ENCODE measurements around the gene ZNF668. TPM values are rescaled to one million over a fixed set of nuclear protein-coding genes. Genes with fewer than 3 reads are reported as not detected.

Gene ZNF668
- total and polyA plus RNA-seq, 2 of the 13 experiments (the other 11 are each of a cell fraction or from before 2014, with no cell fraction given): 3.8 to 9.8 TPM

GRCh38 chr16:31033709-31034492 lies 40.1 kb downstream of the ZNF668 start (continued):
- TF ChIP-seq, protein P1, sequence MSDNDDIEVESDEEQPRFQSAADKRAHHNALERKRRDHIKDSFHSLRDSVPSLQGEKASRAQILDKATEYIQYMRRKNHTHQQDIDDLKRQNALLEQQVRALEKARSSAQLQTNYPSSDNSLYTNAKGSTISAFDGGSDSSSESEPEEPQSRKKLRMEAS (IDR thresholded peaks at IDR 0.05): peak; percentile 66
- TF ChIP-seq ZNF354B (CRISPR knock-in tag; IDR thresholded peaks at IDR 0.05): no peak
- TF ChIP-seq ZNF281 (CRISPR knock-in tag; IDR thresholded peaks at IDR 0.05; ENCODE audit: borderline replicate concordance): no peak
- peak; percentile 82 for TF ChIP-seq ZNF572 (CRISPR knock-in tag; IDR thresholded peaks at IDR 0.05)
- TF ChIP-seq ZNF101 (CRISPR knock-in tag; IDR thresholded peaks at IDR 0.05; ENCODE audit: borderline replicate concordance, low read depth): no peak
- no peak for TF ChIP-seq ZNF816 (CRISPR knock-in tag; IDR thresholded peaks at IDR 0.05; ENCODE audit: borderline replicate concordance)
- TF ChIP-seq ZNF510 (CRISPR knock-in tag; IDR thresholded peaks at IDR 0.05; ENCODE audit: low read depth): no peak
- no peak; the same call in 1 of the 2 replicates for TF ChIP-seq GMEB2 (CRISPR knock-in tag; IDR thresholded peaks at IDR 0.05; ENCODE audit: low read depth)
- peak; percentile 27; the same call in 1 of the 2 replicates for TF ChIP-seq ZNF292 (CRISPR knock-in tag; IDR thresholded peaks at IDR 0.05; ENCODE audit: borderline replicate concordance, low read depth)
- TF ChIP-seq ZNF713 (CRISPR knock-in tag; IDR thresholded peaks at IDR 0.05): peak; percentile 2; the same call in 1 of the 2 replicates
- TF ChIP-seq, protein P2, sequence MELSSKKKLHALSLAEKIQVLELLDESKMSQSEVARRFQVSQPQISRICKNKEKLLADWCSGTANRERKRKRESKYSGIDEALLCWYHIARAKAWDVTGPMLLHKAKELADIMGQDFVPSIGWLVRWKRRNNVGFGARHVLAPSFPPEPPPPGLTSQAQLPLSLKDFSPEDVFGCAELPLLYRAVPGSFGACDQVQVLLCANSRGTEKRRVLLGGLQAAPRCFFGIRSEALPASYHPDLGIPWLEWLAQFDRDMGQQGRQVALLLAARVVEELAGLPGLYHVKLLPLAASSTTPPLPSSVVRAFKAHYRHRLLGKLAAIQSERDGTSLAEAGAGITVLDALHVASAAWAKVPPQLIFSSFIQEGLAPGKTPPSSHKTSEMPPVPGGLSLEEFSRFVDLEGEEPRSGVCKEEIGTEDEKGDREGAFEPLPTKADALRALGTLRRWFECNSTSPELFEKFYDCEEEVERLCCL (CRISPR knock-in tag; IDR thresholded peaks at IDR 0.05; ENCODE audit: borderline replicate concordance): no peak; the same call in 1 of the 2 replicates
- TF ChIP-seq ZBTB7A (CRISPR knock-in tag; IDR thresholded peaks at IDR 0.05): 0 out of 2 replicates have a peak, but pooled peaks have one; percentile 16
- TF ChIP-seq ZNF260 (CRISPR knock-in tag; IDR thresholded peaks at IDR 0.05; ENCODE audit: borderline replicate concordance, low read depth): no peak
- TF ChIP-seq, protein P3, sequence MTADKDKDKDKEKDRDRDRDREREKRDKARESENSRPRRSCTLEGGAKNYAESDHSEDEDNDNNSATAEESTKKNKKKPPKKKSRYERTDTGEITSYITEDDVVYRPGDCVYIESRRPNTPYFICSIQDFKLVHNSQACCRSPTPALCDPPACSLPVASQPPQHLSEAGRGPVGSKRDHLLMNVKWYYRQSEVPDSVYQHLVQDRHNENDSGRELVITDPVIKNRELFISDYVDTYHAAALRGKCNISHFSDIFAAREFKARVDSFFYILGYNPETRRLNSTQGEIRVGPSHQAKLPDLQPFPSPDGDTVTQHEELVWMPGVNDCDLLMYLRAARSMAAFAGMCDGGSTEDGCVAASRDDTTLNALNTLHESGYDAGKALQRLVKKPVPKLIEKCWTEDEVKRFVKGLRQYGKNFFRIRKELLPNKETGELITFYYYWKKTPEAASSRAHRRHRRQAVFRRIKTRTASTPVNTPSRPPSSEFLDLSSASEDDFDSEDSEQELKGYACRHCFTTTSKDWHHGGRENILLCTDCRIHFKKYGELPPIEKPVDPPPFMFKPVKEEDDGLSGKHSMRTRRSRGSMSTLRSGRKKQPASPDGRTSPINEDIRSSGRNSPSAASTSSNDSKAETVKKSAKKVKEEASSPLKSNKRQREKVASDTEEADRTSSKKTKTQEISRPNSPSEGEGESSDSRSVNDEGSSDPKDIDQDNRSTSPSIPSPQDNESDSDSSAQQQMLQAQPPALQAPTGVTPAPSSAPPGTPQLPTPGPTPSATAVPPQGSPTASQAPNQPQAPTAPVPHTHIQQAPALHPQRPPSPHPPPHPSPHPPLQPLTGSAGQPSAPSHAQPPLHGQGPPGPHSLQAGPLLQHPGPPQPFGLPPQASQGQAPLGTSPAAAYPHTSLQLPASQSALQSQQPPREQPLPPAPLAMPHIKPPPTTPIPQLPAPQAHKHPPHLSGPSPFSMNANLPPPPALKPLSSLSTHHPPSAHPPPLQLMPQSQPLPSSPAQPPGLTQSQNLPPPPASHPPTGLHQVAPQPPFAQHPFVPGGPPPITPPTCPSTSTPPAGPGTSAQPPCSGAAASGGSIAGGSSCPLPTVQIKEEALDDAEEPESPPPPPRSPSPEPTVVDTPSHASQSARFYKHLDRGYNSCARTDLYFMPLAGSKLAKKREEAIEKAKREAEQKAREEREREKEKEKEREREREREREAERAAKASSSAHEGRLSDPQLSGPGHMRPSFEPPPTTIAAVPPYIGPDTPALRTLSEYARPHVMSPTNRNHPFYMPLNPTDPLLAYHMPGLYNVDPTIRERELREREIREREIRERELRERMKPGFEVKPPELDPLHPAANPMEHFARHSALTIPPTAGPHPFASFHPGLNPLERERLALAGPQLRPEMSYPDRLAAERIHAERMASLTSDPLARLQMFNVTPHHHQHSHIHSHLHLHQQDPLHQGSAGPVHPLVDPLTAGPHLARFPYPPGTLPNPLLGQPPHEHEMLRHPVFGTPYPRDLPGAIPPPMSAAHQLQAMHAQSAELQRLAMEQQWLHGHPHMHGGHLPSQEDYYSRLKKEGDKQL (CRISPR knock-in tag; IDR thresholded peaks at IDR 0.05; ENCODE audit: low read depth): no peak

Measured in HepG2 (cell line).